T-helper 9 cell (primary cell): ENCODE results near the gene OTOS.

ENCODE experiments used
- DNase-seq: peaks from one replicate; pipeline ENCODE4 v3.0.0-alpha.2; 2020

Gene OTOS

GRCh38 chr2:240135706-240136012 is 4.8 kb downstream of the OTOS start:
- no peak for DNase-seq

GRCh38 chr2:240134956-240135520 is 5.4 kb downstream of the OTOS start:
- no peak for DNase-seq

GRCh38 chr2:240134466-240134865 is 6.0 kb downstream of the OTOS start:
- DNase-seq: no peak

GRCh38 chr2:240133401-240133800 is 7.1 kb downstream of the OTOS start:
- no peak for DNase-seq

DNA sequence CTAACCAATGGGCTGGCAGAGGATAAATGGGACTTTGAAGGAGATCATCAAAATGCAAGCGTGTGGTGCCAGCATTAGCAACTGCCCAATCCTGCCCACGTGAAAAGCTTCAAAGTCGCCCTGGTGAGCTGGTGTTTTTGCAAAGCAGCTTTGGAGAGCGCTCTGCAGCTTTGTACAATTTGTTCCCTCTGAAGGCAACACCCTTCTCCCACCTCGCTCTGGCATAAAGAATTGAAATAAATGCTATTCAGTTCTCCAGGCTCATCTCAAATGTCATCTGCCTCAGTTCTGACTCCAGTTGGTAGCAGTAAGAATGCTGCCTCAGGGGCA is 7.8 kb downstream of the OTOS start:
- no peak for DNase-seq

GRCh38 chr2:240131941-240132650 is 8.4 kb downstream of the OTOS start:
- DNase-seq: no peak

DNA sequence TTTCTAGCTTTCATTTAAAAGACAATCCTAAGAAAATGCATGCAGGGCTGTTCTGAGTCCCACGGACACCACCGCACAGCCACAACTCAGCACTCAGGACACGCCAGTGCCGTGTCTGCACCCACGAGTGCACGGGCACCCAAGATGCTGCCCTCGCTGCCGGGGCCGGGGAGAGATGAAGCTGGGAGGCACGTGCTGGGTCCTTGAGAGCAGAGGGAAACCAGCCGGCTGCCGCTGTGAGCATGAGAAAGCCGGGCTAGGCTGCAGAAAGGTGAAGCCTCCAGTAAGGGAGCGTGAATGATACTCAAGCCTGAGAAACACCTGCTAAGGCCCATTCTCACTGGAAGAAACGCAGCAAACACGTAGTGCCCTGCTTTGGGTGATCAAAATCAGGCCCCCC is 9.2 kb downstream of the OTOS start:
- DNase-seq: no peak

- no peak for DNase-seq
Observed at GRCh38 chr2:240130393-240131195, 9.9 kb downstream of the OTOS start.

- DNase-seq: no peak
Observed at GRCh38 chr2:240129731-240130392, 10.6 kb downstream of the OTOS start.

- DNase-seq: no peak
Observed at GRCh38 chr2:240129311-240129710, 11.1 kb downstream of the OTOS start.

- no peak for DNase-seq
Observed at GRCh38 chr2:240128608-240129145, 11.8 kb downstream of the OTOS start.

DNA sequence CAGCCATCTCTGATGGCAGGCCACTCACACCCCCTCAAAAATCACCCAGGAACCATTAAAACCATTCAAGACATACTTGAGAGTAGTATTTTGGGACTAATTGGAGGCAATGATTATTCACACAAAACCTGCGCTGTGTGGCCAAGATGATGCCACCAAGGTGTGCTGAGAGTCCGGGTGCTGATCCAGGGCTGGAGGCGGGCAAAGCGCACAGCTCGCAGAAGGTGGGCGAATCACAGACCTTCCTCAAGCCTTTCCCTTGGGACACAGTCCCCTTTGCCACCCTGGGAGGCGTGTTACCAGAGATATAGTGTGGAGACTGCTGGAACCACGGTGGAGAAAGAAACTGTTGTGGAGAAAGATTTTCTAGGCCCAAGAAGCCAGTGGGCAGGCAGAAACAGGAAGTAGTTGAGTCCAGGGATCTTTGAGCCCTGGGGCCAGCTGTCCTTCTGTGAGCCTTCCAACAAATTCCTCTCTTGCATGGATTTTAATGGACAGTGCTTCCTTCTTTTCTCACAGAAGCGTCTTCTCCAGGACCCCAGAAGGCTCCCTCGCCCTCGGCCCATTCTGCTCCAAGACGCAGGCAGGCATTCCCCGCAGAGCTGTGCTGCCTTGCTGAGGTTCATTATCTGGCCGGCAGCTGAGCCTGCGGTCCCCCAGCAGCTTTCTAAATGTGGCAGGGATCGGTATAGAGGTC is 12.4 kb downstream of the OTOS start:
- DNase-seq: no peak

DNA sequence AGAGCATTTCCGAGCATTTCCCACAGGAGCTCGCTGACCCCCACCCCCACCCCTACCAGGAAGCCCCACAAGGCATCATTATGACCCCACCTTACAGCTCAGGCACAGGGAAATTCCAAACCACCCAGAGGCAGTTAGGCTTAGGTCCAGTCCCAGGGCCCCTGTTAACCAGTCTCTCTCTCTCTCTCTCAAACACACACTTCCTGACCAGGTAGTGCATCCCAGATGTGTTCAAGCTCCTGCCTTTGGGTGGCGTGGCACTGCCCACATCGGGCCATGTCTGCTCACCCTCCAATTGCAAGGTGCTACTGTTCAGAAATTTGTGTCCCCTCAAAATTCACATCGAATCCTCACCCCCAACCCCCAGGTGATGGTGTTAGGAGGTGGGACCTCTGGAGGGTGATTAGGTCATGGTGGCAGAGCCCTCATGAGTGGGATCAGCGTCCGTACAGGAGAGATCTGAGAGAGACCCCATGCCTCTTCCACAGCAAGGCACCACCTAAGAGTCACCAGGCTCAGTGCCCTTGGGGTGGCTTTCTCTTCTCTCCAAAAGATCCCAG is 13.2 kb downstream of the OTOS start:
- no peak for DNase-seq

- DNase-seq: no peak
Observed at GRCh38 chr2:240126731-240127130, 13.7 kb downstream of the OTOS start.

DNA sequence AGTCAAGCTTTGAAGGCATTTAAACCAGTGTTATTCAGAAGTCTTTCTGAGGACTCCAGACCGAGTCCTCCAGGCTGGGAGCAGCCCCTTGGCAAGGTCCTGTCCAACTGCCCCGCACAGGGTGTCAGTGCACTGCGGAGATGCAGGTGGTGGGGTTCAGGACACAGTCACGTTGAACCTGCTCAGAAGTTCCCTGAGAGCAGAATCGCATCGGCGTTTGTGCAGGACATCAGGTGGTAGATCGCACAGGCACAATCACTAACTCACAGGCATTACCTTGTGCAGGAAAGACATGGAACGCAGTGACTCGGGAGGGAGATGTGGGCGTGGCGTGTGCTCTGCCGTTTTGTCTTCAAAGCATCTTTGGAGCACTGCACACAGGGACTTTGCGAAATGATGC is 14.7 kb downstream of the OTOS start:
- DNase-seq: no peak

GRCh38 chr2:240124651-240125030 is 15.8 kb downstream of the OTOS start:
- DNase-seq: no peak

DNA sequence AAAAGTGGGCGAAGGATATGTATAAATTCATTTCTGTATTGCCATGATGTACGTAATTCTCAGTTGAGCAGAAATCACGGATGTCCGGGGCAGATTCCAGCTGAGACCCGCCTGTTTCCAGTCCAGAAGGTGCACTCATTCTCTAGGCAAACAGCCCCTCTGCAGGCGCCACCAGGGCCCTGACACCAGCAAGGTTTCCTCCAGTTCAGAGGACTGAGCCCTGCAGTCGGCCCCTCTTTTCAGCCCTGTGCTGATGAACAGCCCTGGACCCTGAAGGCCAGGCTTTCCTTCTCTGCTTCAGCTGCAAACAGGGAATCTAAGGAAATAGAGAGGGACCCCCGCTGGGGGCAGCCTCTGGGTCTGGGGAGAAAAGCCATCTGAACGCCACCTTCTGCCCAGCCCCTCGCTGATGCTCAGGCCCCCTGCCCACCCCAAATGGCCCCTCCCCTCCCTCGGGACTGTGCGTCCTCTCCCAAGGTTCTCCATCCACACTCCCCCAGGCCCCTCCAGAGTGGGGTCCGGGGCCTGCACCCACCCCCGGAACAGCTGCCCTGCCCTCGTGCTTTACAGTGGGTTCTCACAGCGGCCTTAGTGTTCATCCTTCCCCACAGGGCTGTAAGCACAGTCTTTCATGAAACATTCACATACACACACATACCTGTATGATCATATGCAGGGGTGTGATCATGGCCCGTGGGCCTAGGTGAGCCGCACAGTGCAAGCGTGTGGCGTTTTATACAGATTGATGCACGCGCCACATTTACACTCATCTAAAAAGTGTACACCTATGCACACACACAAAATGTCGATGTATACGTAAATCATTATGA is 16.4 kb downstream of the OTOS start:
- DNase-seq: no peak

DNA sequence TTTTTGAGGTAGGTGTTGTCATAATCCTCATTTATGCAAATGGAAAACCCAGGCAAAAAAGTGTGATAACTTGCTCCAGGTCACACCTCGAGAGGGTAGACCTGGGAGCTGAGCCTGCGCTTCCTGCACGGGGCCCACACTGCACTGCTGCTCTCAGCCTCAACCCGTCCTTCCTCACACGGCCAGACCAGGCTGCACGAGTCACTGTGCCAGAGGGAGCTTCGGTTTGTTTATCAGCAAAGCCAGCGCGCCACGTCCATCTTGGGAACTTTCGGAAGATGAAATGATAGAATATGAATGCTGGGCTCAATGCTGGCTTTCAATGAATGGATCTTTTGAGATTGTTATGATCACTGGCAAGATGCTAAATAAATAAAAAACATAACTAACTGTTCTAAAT is 18.8 kb downstream of the OTOS start:
- no peak for DNase-seq

- no peak for DNase-seq
Observed at GRCh38 chr2:240121190-240121589, 19.3 kb downstream of the OTOS start.

DNA sequence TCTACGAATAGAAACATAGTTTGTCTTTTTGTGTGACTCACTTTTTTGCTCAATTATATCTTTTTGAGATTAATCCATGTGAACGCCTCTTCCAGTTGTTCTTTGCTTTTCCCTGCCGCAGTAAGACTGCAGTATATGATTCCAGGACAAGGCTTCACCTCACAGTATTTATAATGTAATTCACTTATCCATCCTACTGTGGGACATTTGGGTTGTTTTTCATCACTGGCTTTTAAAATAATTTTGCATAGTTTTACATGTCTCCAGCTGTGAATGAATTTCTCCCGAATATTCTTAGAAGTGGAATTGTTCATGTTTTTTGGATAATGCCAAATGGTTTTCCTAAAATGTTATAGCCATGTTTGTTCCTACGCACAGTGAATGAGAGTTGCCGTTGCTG is 26.2 kb downstream of the OTOS start:
- DNase-seq: no peak

GRCh38 chr2:240112914-240113690 is 27.4 kb downstream of the OTOS start:
- no peak for DNase-seq
